Stimulated activated CD4-positive, alpha-beta T cell treated with anti-CD3 and anti-CD28 coated beads, Interleukin-2, amount 100 ng/mL, for 24 hours (primary cell): ENCODE measurements around the gene EEF1AKMT4.

ENCODE experiments used
- DNase-seq, 2 donors: peaks; one replicate each; pipeline ENCODE4 v3.0.0-alpha.2; 2020

Gene EEF1AKMT4

GRCh38 chr3:184305577-184305976 is 56.1 kb downstream of the EEF1AKMT4 start:
- no peak for DNase-seq

- no peak for DNase-seq
Observed at GRCh38 chr3:184306341-184306972, 57.0 kb downstream of the EEF1AKMT4 start.

- DNase-seq: no peak
Observed at GRCh38 chr3:184307915-184308314, 58.4 kb downstream of the EEF1AKMT4 start.
